Effector CD4-positive, alpha-beta T cell (primary cell): ENCODE data around the gene CD27.
"Not testable (repeated sequence)": the region's sequence is repeated elsewhere in the genome, so short reads cannot be mapped to it uniquely, and the experiment has no call there.

Experiments
- DNase-seq: peaks from one replicate; pipeline ENCODE4 v3.0.0-alpha.2; 2020

The CD27 gene

DNA sequence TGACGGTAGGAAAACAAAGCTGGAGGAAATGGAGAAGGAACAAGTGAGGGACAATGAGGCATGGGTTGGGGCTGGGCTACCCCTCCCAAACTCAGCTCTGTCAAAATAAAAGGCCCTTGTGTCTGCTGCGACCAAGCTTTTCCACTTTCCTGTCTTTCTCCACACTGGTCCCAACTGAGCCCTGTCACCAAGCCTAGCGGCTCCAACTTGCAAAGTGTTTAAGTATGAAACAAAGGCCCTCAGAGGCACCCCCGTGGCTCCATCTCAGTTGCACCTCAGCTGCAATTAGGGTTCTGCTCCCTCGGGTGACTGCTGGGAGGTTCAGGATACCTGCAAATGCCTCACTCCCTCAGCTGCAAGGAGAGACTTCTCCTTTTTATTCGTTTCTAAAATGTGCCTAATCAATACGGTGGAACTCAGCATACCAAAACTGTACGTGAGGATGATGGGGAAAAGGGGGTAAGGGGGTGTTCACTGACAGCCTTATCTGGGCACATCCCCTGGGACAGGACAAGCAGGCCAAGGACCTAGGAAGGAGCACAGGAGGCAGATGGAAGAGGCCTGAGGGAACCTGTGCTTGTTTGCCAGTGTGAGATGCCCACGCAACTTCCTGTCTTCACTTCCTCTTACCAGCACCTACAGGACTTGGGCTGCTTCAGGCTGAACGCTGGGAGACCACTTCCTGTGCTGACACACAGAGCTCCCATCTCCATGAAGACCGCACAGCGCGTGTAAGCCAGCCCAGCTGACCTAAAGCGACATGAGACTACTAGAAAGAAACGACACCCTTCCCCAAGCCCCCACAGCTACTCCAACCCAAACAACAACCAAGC is 16.9 kb downstream of the CD27 start:
- peak; percentile 76 for DNase-seq

GRCh38 chr12:6462234-6462995 is 17.7 kb downstream of the CD27 start:
- DNase-seq = peak; percentile 36

- no peak for DNase-seq
These were observed 18.5 kb downstream of the CD27 start for GRCh38 chr12:6463216-6463615.

GRCh38 chr12:6463858-6464257 is 19.1 kb downstream of the CD27 start:
- DNase-seq = no peak

GRCh38 chr12:6464531-6464930 is 19.8 kb downstream of the CD27 start:
- DNase-seq = no peak

DNA sequence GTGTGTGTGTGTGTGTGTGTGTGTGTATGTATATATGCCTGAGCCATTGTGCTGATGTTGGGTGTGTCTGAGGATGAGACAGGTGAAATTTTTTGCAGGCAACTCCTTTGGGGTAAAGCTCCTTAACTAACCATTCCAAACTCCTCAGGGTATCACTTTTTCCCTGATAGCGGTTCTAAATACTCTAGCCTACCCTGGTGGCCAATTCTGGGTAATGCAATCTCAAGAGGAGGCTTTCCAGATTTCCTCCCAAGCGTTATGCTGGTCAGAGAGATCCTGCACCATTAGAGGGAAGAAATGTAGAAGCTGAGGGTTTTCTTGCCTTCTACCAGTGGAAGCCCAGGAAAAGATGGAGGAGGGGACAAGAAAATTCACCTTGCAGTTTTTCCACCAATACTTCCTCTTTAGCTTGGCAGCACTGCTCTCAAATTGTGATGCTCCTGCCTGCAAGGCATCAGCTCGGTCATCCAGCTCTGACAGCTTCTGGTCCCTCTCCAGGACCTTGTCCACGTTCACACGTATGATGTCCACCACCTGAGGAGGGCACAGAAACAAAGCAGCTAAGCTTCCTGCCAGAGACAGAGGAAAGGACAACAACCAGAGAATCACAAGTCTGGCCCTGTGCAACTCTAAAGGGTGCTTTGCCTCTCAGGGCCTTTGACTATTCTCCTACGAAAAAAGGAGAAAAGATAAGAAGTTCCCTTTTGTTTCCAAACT is 20.9 kb downstream of the CD27 start:
- peak; percentile 40 for DNase-seq

DNA sequence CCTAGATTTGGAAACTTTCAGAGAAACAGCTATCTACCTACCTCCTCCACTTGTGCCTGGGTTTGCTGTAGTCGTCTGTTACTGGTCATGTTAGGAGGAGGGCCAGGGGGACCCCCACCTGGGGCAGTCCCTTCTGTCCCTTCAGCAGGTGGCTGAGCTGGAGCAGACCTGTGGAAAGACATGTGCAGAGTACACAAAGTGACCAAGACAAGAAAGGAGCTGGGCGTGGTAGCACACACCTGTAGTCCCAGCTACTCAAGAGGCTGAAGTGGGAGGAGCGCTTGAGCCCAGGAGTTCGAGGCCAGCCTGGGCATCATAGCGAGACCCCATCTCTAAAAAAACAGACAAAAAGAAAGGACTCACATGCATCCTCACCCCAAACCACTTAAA is 21.4 kb downstream of the CD27 start:
- DNase-seq = no peak

DNA sequence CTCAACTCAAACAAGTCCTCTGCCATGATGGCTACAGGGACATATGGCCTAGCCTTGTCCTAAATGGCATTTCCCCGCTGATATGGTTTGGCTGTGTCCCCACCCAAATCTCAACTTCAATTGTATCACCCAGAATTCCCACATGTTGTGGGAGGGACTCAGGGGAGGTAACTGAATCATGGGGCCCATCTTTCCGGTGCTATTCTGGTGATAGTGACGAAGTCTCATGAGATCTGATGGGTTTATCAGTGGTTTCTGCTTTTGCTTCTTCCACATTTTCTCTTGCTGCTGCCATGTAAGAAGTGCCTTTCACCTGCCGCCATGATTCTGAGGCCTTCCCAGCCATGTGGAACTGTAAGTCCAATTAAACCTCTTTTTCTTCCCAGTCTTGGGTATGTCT is 22.0 kb downstream of the CD27 start:
- not testable (repeated sequence) for DNase-seq

- not testable (repeated sequence) for DNase-seq
These were observed 23.0 kb downstream of the CD27 start for GRCh38 chr12:6467571-6468282.

DNA sequence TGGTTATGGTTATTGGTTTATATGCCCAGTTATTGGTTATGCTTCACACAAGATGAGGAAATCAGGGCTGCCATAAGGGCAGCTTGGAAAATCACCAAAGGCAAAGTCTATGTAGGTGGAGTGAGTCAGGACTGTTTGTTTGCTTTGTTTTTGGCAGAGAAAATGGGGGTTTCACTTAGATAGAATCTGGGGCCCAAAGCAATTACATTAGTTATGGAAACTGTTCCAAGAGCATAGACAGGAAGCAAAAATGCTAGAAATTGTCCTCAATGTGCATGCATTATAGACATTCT is 23.5 kb downstream of the CD27 start:
- no peak for DNase-seq

GRCh38 chr12:6469092-6469491 is 24.3 kb downstream of the CD27 start:
- DNase-seq = no peak

GRCh38 chr12:6469609-6470374 is 25.0 kb downstream of the CD27 start:
- DNase-seq = no peak

GRCh38 chr12:6470375-6471163 is 25.8 kb downstream of the CD27 start, which contains the start of gene VAMP1:
Gene VAMP1 (minus strand): TSS chr12:6470677. CDS start chr12:6470531, 146 bp downstream.
- peak; percentile 98 for DNase-seq

DNA sequence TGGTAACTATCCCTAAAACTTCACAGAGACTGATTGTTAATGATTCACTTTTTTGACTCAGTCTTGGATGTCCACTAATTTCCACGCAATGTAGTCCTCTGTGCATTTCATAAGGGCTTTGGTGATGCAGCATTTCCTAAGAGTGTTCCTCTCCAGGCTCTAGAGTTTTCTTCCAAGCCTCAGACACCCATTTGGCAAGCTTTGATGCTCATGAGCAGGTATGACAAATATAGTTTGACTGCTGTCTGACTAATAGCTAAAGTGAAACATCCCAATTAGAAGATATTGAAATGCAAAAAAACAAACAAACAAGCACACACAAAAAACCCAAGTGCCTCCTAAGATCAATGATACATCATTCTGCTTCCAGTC is 27.2 kb downstream of the CD27 start:
- no peak for DNase-seq

- no peak for DNase-seq
These were observed 27.7 kb downstream of the CD27 start for GRCh38 chr12:6472491-6472890.

GRCh38 chr12:6475233-6475975 is 30.6 kb downstream of the CD27 start:
- not testable (repeated sequence) for DNase-seq

GRCh38 chr12:6476489-6476888 is 31.7 kb downstream of the CD27 start:
- no peak for DNase-seq

GRCh38 chr12:6477601-6478377 is 33.0 kb downstream of the CD27 start:
- not testable (repeated sequence) for DNase-seq

DNA sequence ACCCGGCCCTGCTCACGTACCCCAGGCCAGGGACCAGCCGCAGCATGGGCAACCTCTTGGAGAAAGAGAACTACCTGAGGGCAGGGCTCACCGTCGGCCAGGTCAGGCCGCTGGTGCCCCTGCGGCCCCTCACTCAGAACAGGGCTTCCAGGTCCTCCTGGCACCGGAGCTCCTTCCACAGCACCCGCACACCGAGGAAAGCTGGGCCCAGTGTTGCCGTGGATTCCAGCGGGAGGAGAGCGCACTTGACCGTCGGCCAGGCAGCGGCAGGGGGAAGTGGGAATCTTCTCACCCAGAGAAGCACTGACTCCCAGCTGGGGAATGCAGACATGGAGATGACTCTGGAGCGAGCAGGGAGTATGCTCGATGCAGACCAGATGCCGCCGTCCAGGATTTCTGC is 33.7 kb downstream of the CD27 start:
- no peak for DNase-seq

DNA sequence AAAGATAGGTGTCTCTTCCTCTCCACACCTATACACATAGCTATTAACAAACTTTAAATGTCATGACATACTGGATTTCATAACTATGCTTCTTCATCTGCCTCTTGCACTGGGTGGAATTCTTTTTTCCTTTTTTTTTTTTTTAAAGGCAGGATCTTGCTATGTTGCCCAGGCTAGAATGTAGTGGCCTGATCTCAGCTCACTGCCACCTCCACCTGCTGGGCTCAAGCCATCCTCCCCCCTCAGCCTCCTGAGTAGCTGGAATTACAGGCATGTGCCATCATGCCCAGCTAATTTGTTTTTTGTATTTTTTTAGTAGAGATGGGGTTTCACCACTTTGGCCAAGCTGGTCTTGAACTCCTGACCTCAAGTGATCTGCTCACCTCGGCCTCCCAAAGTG is 43.5 kb downstream of the CD27 start:
- no peak for DNase-seq
